Skeletal muscle tissue (tissue), 4 donors: ENCODE measurements around the gene NACC2. TPM values are rescaled to one million over a fixed set of nuclear protein-coding genes. Genes with fewer than 3 reads are reported as not detected.

Experiments used
- H3K27ac ChIP-seq: one replicate; pipeline ENCODE4 v1.7.0; 2013; ENCODE audit warnings: mild to moderate bottlenecking, low read depth, low read length, inconsistent platforms
- H3K27me3 ChIP-seq, 3 donors: one replicate each; pipeline ENCODE4 v1.7.0; 2013; ENCODE audit warnings: low read length in 3 of 3; ENCODE audit not compliant: control insufficient read depth in 3 of 3, insufficient read depth in 3 of 3
- H3K36me3 ChIP-seq, 3 donors: one replicate each; pipeline ENCODE4 v1.7.0; 2013; ENCODE audit warnings: low read length in 3 of 3; ENCODE audit not compliant: control insufficient read depth in 3 of 3, insufficient read depth in 3 of 3
- H3K4me1 ChIP-seq, 3 donors: one replicate each; pipeline ENCODE4 v1.7.0; 2013; ENCODE audit warnings: low read length in 3 of 3, mild to moderate bottlenecking in 3 of 3; ENCODE audit not compliant: control insufficient read depth in 3 of 3, insufficient read depth in 3 of 3
- H3K4me3 ChIP-seq, 3 donors: one replicate each; pipeline ENCODE4 v1.7.0; 2013; ENCODE audit warnings: low read length in 3 of 3
- H3K9ac ChIP-seq, 3 donors: one replicate each; pipeline ENCODE4 v1.7.0; 2013; ENCODE audit warnings: low read length in 3 of 3, mild to moderate bottlenecking in 3 of 3, moderate library complexity in 2 of 3, low read depth in 1 of 3
- H3K9me3 ChIP-seq, 3 donors: one replicate each; pipeline ENCODE4 v1.7.0; 2013; ENCODE audit warnings: low read length in 3 of 3; ENCODE audit not compliant: control insufficient read depth in 3 of 3
- total RNA-seq: library from RNA; depleted of rRNA; stranded (reverse); fragments of >200 nt; gene quantifications from one replicate; pipeline ENCODE4 v1.2.3, GENCODE V29; 2014
- donor health status: Osteomylitis.

Gene NACC2
- total RNA-seq, 1 donor from 2014 or later = 7.3 TPM

DNA sequence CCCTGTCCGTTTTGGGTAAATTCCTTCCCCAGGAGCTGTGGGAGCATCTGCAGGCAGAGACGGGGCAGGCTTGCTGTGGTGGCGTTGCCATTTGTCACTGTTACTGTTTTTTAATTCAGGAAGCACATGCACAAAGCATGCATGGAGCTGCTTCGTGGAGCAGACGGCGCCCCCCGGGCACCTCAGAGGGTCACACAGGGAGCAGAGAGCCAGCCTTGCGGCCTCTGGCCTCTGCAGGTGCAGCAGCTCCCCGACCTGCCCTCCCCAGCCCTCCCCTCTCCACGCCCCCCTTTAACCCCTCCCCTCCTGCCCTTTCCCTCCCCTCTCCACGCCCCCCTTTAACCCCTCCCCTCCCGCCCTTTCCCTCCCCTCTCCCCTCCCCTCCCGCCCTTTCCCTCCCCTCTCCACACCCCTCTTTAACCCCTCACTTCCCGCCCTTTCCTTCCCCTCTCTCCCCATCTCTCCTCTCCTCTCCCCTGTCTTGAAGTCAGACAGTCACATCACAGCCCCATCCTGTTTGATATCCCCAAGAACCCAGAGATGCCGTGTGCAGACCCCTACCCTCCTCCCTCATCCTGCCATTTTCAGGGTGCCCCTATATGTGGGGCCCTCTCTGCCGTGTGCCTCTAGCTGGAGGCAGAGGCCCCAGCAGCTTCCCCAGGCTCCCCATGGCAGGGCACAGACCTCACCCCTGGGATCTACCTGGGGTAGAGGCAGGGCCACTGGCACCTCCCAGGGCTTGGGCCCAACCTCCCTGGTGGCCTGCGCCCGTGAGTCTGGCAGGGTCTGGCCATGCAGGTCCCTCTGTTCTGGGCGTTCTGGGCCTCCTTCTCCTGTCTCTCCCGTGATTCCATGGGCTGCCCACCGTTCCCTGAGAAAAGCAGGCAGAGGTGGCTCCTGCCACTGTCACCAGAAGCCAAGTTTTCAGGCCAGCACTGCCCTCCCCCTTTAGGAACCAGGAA lies 104.3 kb downstream of the NACC2 start:
- H3K27ac ChIP-seq = peak overlapping the region; percentile 40
- H3K27me3 ChIP-seq = peaks cover 0 to 12% (median 10%) of the 10 kb centered on the region in 3 donors
- H3K9me3 ChIP-seq = no peaks in the 10 kb centered on the region
- peaks cover 25 to 35% (median 33%) of the 10 kb centered on the region in 3 donors for H3K4me1 ChIP-seq
- H3K4me3 ChIP-seq = peak overlapping the region in 1 of 3 donors; percentile 24
- no peaks in the 10 kb centered on the region for H3K36me3 ChIP-seq
- H3K9ac ChIP-seq = no peak overlapping the region

DNA sequence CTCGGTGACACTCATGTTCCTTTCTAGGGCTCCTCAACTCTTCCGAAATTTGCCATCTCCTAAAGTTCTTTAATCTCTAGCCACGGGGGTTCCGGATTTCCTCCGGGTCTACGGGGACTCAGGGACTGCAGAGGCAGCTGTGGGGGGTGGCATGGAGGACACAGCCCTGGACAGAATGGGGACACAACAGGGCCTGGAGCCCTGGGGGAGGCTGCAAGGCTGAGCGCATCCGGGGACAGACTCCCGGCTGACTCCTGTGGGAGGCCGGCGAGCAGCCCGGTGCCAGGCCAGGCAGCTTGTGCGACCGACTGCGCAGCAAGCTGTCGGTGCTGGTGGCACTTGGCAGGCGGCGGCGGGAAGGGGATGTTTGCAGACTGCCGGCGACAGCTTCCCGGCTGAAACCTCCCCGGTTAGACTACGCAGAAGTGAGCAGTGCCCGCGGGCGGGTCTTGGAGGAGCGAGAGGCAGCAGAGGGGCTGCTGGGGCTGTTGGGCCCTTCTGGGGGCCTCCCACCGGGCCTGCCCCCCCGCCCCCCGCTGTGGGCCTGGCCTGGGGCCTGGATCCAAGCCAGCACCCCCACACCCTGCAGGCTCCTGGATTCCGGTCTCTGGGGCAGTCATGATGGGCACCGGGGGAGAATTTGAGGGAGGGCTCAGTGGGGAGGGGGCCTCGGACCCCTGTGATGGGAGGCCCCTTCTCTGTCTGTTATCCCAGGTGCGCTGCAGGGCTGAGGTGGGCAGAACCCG lies 105.2 kb downstream of the NACC2 start:
- no peak overlapping the region for H3K4me3 ChIP-seq
- no peaks in the 10 kb centered on the region for H3K9me3 ChIP-seq
- H3K27ac ChIP-seq = no peak overlapping the region
- H3K4me1 ChIP-seq = peaks cover 25 to 35% (median 33%) of the 10 kb centered on the region in 3 donors
- H3K9ac ChIP-seq = peak overlapping the region in 1 of 3 donors; percentile 45
- H3K27me3 ChIP-seq = peaks cover 0 to 12% (median 12%) of the 10 kb centered on the region in 3 donors
- no peaks in the 10 kb centered on the region for H3K36me3 ChIP-seq

DNA sequence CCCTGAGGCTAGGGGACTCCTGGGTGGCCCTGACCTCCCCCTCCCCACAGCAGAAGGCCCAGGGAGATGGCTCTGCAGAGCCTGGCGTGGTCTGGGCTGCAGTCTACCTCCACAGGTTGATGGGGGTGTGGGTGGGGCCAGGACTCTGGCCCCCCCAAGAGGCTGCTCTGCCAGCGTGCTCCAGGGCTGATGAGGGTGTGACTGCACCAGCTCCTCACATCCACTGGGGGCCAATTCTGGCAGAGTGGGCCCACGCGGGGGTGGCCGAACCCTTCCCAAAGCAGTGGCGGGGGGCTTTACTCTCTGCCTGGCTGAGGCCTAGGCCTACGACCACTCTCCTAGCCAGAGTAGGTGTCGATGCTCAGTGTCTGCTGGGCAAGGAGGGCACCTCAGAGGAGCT lies 105.9 kb downstream of the NACC2 start:
- no peak overlapping the region for H3K27ac ChIP-seq
- no peaks in the 10 kb centered on the region for H3K36me3 ChIP-seq
- H3K27me3 ChIP-seq = peaks cover 0 to 15% (median 12%) of the 10 kb centered on the region in 3 donors
- H3K4me3 ChIP-seq = no peak overlapping the region
- no peak overlapping the region for H3K9ac ChIP-seq
- no peaks in the 10 kb centered on the region for H3K9me3 ChIP-seq
- peaks cover 25 to 33% (median 31%) of the 10 kb centered on the region in 3 donors for H3K4me1 ChIP-seq

DNA sequence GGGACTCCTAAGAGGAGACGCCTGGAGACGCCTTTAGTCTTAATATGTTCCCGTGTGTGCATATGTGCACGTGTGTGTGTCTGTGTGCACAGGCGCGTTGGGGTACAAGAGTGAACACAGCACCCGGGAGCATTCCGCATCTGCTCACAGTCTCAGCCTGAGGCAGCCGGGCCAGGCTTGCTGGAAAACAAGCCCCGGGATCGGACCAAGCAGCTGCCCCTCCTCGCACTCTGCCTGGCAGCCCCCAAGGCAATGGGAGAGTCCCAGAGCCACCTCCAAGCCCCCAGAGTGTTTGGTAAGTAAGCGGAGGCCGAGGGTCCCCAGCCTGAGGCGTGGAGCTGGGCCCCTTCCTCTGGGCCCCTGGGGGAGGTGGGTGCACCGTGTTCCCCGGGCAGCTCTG lies 106.6 kb downstream of the NACC2 start:
- peaks cover 25 to 30% (median 25%) of the 10 kb centered on the region in 3 donors for H3K4me1 ChIP-seq
- no peaks in the 10 kb centered on the region for H3K36me3 ChIP-seq
- H3K4me3 ChIP-seq = no peak overlapping the region
- H3K27me3 ChIP-seq = peaks cover 0 to 16% (median 12%) of the 10 kb centered on the region in 3 donors
- H3K27ac ChIP-seq = no peak overlapping the region
- no peaks in the 10 kb centered on the region for H3K9me3 ChIP-seq
- H3K9ac ChIP-seq = no peak overlapping the region

DNA sequence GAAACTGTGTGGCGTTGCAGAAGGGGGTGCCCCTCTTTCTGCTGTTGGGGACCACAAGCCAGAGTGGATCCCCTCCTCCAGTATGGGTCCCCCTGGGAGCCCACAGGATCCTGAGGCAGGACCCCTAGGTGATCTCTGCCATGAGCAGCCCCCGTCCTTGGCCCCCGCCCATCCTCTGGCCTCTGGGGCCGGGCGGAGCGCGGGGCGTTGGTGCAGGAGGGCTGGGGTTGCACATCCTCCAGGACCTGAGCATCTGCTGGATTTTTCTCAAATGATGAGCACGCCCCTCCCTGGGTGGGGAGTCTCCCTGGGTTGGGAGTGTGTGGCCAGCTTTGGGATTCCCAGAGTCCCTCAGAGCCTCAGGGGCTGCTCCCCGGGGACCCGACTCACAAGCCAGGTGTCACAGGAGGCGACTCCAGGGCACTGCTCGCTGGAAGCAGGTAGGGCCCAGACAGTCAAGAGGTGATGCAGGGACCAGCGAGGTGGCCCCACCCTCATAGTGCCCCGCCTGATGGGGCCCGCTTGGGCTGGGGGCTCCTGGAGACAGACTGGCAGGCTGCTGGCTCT lies 107.2 kb downstream of the NACC2 start:
- Histone ChIP-seq H3K9ac (no peak overlapping the region), H3K4me1 (peaks cover 19 to 24% (median 21%) of the 10 kb centered on the region in 3 donors), H3K4me3 (no peak overlapping the region), H3K36me3 (no peaks in the 10 kb centered on the region), H3K27me3 (peaks cover 0 to 16% (median 12%) of the 10 kb centered on the region in 3 donors), H3K27ac (no peak overlapping the region), H3K9me3 (no peaks in the 10 kb centered on the region)

DNA sequence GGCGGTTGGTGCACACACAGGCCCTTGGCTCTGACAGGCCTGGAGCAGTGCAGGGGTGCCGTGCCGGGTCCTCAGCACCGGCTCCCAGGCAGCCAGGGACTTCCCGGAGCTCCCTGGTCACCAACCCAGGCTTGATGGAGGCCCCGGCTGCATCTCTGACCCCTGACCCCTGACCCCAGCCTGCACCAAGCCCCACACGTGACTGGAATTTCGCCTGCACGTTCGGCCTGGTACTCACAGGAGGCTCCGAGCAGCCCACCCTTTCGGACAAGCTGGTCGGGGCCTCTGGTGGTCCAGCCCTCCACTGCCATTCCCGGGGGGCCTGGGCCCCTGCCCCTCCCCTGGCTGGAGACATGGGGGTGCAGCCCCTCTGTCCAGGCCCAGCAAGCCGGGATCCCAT lies 108.5 kb downstream of the NACC2 start:
- Histone ChIP-seq H3K27me3 (peaks cover 0 to 16% (median 12%) of the 10 kb centered on the region in 3 donors), H3K9ac (no peak overlapping the region), H3K27ac (no peak overlapping the region), H3K9me3 (no peaks in the 10 kb centered on the region), H3K4me1 (peaks cover 11 to 13% (median 11%) of the 10 kb centered on the region in 3 donors), H3K36me3 (no peaks in the 10 kb centered on the region), H3K4me3 (no peak overlapping the region)

DNA sequence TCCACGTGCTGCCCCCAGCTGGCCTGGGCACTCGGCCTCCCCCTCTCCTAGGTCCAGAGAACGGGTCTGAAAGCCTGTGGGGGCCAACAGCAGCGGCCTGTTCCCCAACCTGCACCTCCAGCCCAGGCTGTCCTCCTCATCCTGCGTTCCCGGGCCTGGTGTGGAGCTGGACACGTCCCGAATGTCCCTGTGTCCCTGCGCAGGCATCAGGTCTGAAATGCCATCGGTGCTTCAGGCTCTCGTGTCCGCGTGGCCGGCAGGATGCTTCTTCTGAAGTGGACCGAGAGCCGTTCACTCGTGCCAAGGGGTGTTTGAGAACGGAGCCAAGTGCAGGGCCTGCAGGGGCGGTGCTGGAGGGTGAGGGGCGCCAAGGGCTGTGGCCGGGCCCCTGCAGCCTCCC lies 109.2 kb downstream of the NACC2 start:
- H3K9ac ChIP-seq = no peak overlapping the region
- H3K9me3 ChIP-seq = no peaks in the 10 kb centered on the region
- peaks cover 0 to 12% (median 11%) of the 10 kb centered on the region in 3 donors for H3K27me3 ChIP-seq
- H3K27ac ChIP-seq = no peak overlapping the region
- peaks cover 11 to 16% (median 15%) of the 10 kb centered on the region in 3 donors for H3K4me1 ChIP-seq
- H3K36me3 ChIP-seq = no peaks in the 10 kb centered on the region
- no peak overlapping the region for H3K4me3 ChIP-seq

DNA sequence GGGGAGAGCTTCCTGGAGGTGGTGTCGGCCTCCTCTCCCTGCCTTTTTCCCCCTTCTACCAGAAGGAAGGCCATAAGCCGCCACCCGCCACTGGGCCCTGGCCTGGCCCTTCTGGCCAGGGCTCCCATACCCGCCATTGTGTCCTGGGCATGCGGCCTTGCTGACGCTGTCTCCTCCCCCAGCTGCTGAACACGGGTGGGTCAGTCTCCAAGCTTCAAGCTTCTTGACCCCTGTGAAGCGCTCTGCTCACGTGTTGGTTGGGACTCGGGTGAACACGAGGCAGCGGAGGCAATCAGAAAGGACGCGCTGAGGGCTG lies 109.7 kb downstream of the NACC2 start:
- peaks cover 0 to 12% (median 10%) of the 10 kb centered on the region in 3 donors for H3K27me3 ChIP-seq
- H3K9ac ChIP-seq = no peak overlapping the region
- H3K4me3 ChIP-seq = no peak overlapping the region
- H3K36me3 ChIP-seq = no peaks in the 10 kb centered on the region
- H3K27ac ChIP-seq = no peak overlapping the region
- H3K4me1 ChIP-seq = peaks cover 14 to 19% (median 18%) of the 10 kb centered on the region in 3 donors
- no peaks in the 10 kb centered on the region for H3K9me3 ChIP-seq

DNA sequence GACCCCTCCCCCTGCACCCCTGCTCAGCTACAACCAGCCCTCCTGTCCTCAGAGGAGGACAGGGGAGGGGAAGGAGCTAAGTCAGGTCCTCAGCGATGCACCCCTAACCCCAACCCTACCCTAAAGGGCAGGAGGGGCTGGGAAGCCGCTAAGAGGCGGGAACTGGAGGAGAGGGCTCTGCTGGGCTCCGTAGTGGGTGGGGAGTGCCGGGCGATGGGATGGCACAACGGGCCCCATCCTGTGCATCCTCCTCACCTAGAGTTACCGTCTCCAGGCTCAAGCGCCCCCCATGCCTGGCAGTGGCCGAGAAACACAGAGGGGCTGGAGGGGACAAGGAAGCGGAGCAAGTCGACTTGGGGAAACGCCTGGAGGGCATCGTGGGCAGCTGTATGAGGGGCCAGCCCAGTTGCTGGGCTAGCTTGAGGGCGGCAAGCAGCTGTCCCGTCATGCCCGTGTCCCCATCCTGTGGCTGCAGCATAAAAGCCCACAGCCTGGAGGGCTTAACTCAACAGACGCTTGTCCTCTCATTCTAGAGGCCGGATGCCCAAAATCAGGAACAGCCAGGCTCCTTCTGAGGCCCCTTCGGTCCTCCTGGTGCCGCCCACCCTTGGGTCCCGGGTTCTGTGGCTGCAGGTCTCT lies 110.9 kb downstream of the NACC2 start:
- Histone ChIP-seq H3K9ac (no peak overlapping the region), H3K36me3 (no peaks in the 10 kb centered on the region), H3K27me3 (peaks cover 0 to 4% (median 4%) of the 10 kb centered on the region in 3 donors), H3K27ac (no peak overlapping the region), H3K4me1 (peaks cover 20% of the 10 kb centered on the region in 3 donors), H3K9me3 (no peaks in the 10 kb centered on the region), H3K4me3 (no peak overlapping the region)
